DND-41 (cell line): ENCODE measurements around the gene BNC2.

Source experiments
- CTCF ChIP-seq: IDR thresholded peaks from 2 replicates; pipeline ENCODE4 v1.5.1; 2012; ENCODE audit warnings: borderline replicate concordance, low read length, moderate library complexity, mild to moderate bottlenecking; ENCODE audit not compliant: poor library complexity, severe bottlenecking; ENCODE audit errors: extremely low read depth
- EZH2 ChIP-seq: IDR thresholded peaks from 3 replicates; pipeline ENCODE4 v1.6.1; 2012; ENCODE audit warnings: borderline replicate concordance, low read depth, mild to moderate bottlenecking, moderate library complexity, low read length, inconsistent platforms; ENCODE audit not compliant: severe bottlenecking

GRCh38 chr9:16828340-16829281 lies 41.9 kb downstream of the BNC2 start:
- TF ChIP-seq EZH2 (no peak), CTCF (no peak)
